Activated naive CD8-positive, alpha-beta T cell (primary cell): Measurements from ENCODE around the gene MYO3A.

Experiments used
- H3K27ac Mint-ChIP-seq: one replicate; pipeline ENCODE4 v1.8.0; 2021; ENCODE audit warnings: mixed read lengths
- H3K27me3 Mint-ChIP-seq: one replicate; pipeline ENCODE4 v1.8.0; 2021; ENCODE audit warnings: mixed read lengths
- H3K36me3 Mint-ChIP-seq: one replicate; pipeline ENCODE4 v1.8.0; 2021; ENCODE audit warnings: mixed read lengths
- H3K4me1 Mint-ChIP-seq: one replicate; pipeline ENCODE4 v1.8.0; 2021; ENCODE audit warnings: low read depth, mixed read lengths
- H3K4me3 Mint-ChIP-seq: one replicate; pipeline ENCODE4 v1.8.0; 2021; ENCODE audit warnings: mild to moderate bottlenecking, mixed read lengths
- H3K9me3 Mint-ChIP-seq: one replicate; pipeline ENCODE4 v1.8.0; 2021; ENCODE audit warnings: low read depth, mixed read lengths

The MYO3A gene

GRCh38 chr10:26221541-26221940 lies 287.5 kb downstream of the MYO3A start:
- Mint-ChIP-seq H3K9me3 (no peaks in the 10 kb centered on the region), H3K4me3 (no peak overlapping the region), H3K36me3 (no peaks in the 10 kb centered on the region), H3K27me3 (peaks cover 56% of the 10 kb centered on the region), H3K4me1 (peaks cover 16% of the 10 kb centered on the region), H3K27ac (no peak overlapping the region)

GRCh38 chr10:26222563-26222962 lies 288.5 kb downstream of the MYO3A start:
- H3K36me3 Mint-ChIP-seq = no peaks in the 10 kb centered on the region
- peaks cover 49% of the 10 kb centered on the region for H3K27me3 Mint-ChIP-seq
- peaks cover 8% of the 10 kb centered on the region for H3K4me1 Mint-ChIP-seq
- H3K27ac Mint-ChIP-seq = no peak overlapping the region
- H3K4me3 Mint-ChIP-seq = no peak overlapping the region
- no peaks in the 10 kb centered on the region for H3K9me3 Mint-ChIP-seq

GRCh38 chr10:26225322-26225721 lies 291.3 kb downstream of the MYO3A start:
- H3K4me1 Mint-ChIP-seq = no peaks in the 10 kb centered on the region
- peaks cover 43% of the 10 kb centered on the region for H3K27me3 Mint-ChIP-seq

GRCh38 chr10:26227786-26228185 lies 293.8 kb downstream of the MYO3A start:
- no peak overlapping the region for H3K27ac Mint-ChIP-seq
- H3K4me3 Mint-ChIP-seq = no peak overlapping the region
- no peaks in the 10 kb centered on the region for H3K4me1 Mint-ChIP-seq
- no peaks in the 10 kb centered on the region for H3K36me3 Mint-ChIP-seq
- no peaks in the 10 kb centered on the region for H3K9me3 Mint-ChIP-seq
- H3K27me3 Mint-ChIP-seq = peaks cover 31% of the 10 kb centered on the region

More at GRCh38 chr10:26225322-26225721, 291.3 kb downstream of the MYO3A start:
- Mint-ChIP-seq H3K27ac (no peak overlapping the region), H3K4me3 (no peak overlapping the region), H3K9me3 (no peaks in the 10 kb centered on the region), H3K36me3 (no peaks in the 10 kb centered on the region)

- no peak overlapping the region for H3K27ac Mint-ChIP-seq
- no peaks in the 10 kb centered on the region for H3K9me3 Mint-ChIP-seq
Observed at GRCh38 chr10:26232174-26232573, 298.1 kb downstream of the MYO3A start.

GRCh38 chr10:26235761-26236160 lies 301.7 kb downstream of the MYO3A start:
- no peaks in the 10 kb centered on the region for H3K9me3 Mint-ChIP-seq
- peaks cover 24% of the 10 kb centered on the region for H3K27me3 Mint-ChIP-seq
- H3K27ac Mint-ChIP-seq = no peak overlapping the region
- H3K4me1 Mint-ChIP-seq = no peaks in the 10 kb centered on the region
- H3K4me3 Mint-ChIP-seq = no peak overlapping the region
- no peaks in the 10 kb centered on the region for H3K36me3 Mint-ChIP-seq

More at GRCh38 chr10:26232174-26232573, 298.1 kb downstream of the MYO3A start:
- no peak overlapping the region for H3K4me3 Mint-ChIP-seq
- peaks cover 22% of the 10 kb centered on the region for H3K27me3 Mint-ChIP-seq
- H3K4me1 Mint-ChIP-seq = no peaks in the 10 kb centered on the region
- H3K36me3 Mint-ChIP-seq = no peaks in the 10 kb centered on the region

GRCh38 chr10:26238378-26238777 lies 304.3 kb downstream of the MYO3A start:
- H3K27me3 Mint-ChIP-seq = peaks cover 21% of the 10 kb centered on the region
- no peaks in the 10 kb centered on the region for H3K9me3 Mint-ChIP-seq
- no peak overlapping the region for H3K27ac Mint-ChIP-seq
- H3K4me3 Mint-ChIP-seq = no peak overlapping the region
- no peaks in the 10 kb centered on the region for H3K4me1 Mint-ChIP-seq
- H3K36me3 Mint-ChIP-seq = no peaks in the 10 kb centered on the region

- no peak overlapping the region for H3K27ac Mint-ChIP-seq
- no peaks in the 10 kb centered on the region for H3K36me3 Mint-ChIP-seq
- peaks cover 18% of the 10 kb centered on the region for H3K27me3 Mint-ChIP-seq
- no peaks in the 10 kb centered on the region for H3K4me1 Mint-ChIP-seq
- H3K4me3 Mint-ChIP-seq = no peak overlapping the region
- no peaks in the 10 kb centered on the region for H3K9me3 Mint-ChIP-seq
Observed at GRCh38 chr10:26242706-26243350, 308.8 kb downstream of the MYO3A start.

GRCh38 chr10:26243351-26243720 lies 309.3 kb downstream of the MYO3A start:
- H3K27ac Mint-ChIP-seq = no peak overlapping the region
- H3K27me3 Mint-ChIP-seq = peaks cover 14% of the 10 kb centered on the region
- no peak overlapping the region for H3K4me3 Mint-ChIP-seq
- no peaks in the 10 kb centered on the region for H3K36me3 Mint-ChIP-seq
- no peaks in the 10 kb centered on the region for H3K4me1 Mint-ChIP-seq
- H3K9me3 Mint-ChIP-seq = no peaks in the 10 kb centered on the region

GRCh38 chr10:26249681-26250080 lies 315.7 kb downstream of the MYO3A start:
- no peak overlapping the region for H3K4me3 Mint-ChIP-seq
- H3K36me3 Mint-ChIP-seq = no peaks in the 10 kb centered on the region
- no peaks in the 10 kb centered on the region for H3K9me3 Mint-ChIP-seq
- H3K27ac Mint-ChIP-seq = no peak overlapping the region
- H3K27me3 Mint-ChIP-seq = peaks cover 6% of the 10 kb centered on the region
- H3K4me1 Mint-ChIP-seq = no peaks in the 10 kb centered on the region

GRCh38 chr10:26251925-26252324 lies 317.9 kb downstream of the MYO3A start:
- no peak overlapping the region for H3K4me3 Mint-ChIP-seq
- H3K4me1 Mint-ChIP-seq = no peaks in the 10 kb centered on the region
- peaks cover 7% of the 10 kb centered on the region for H3K27me3 Mint-ChIP-seq
- H3K27ac Mint-ChIP-seq = no peak overlapping the region
- no peaks in the 10 kb centered on the region for H3K9me3 Mint-ChIP-seq
- no peaks in the 10 kb centered on the region for H3K36me3 Mint-ChIP-seq

GRCh38 chr10:26254616-26255015 lies 320.6 kb downstream of the MYO3A start:
- Mint-ChIP-seq H3K9me3 (no peaks in the 10 kb centered on the region), H3K27ac (no peak overlapping the region)

GRCh38 chr10:26259341-26259740 lies 325.3 kb downstream of the MYO3A start:
- H3K9me3 Mint-ChIP-seq = no peaks in the 10 kb centered on the region
- no peak overlapping the region for H3K27ac Mint-ChIP-seq
- H3K27me3 Mint-ChIP-seq = peaks cover 12% of the 10 kb centered on the region
- H3K36me3 Mint-ChIP-seq = no peaks in the 10 kb centered on the region
- H3K4me3 Mint-ChIP-seq = no peak overlapping the region
- H3K4me1 Mint-ChIP-seq = no peaks in the 10 kb centered on the region

More at GRCh38 chr10:26254616-26255015, 320.6 kb downstream of the MYO3A start:
- Mint-ChIP-seq H3K4me3 (no peak overlapping the region), H3K4me1 (no peaks in the 10 kb centered on the region), H3K36me3 (no peaks in the 10 kb centered on the region), H3K27me3 (peaks cover 9% of the 10 kb centered on the region)
